Measurements from ENCODE around the gene GOLGA6L7.
"Not testable (repeated sequence)": the region's sequence is repeated elsewhere in the genome, so short reads cannot be mapped to it uniquely, and the experiment has no call there.

GOLGA6L7 gene

GRCh38 chr15:28848521-28848920 is at the start of gene GOLGA6L7:
Gene GOLGA6L7, minus strand, starts transcription at chr15:28848644. Its CDS starts 95 bp downstream, at chr15:28848549.
- not testable (repeated sequence) for FAIRE-seq

- no peak for FAIRE-seq
These were observed 49.6 kb upstream of the GOLGA6L7 start for GRCh38 chr15:28897861-28898585.

GRCh38 chr15:28896951-28897350 is 48.5 kb upstream of the GOLGA6L7 start:
- no peak for FAIRE-seq

GRCh38 chr15:28895566-28895965 is 47.1 kb upstream of the GOLGA6L7 start:
- no peak for FAIRE-seq

- no peak for FAIRE-seq
These were observed 46.7 kb upstream of the GOLGA6L7 start for GRCh38 chr15:28895146-28895545.

GRCh38 chr15:28894631-28895030 is 46.2 kb upstream of the GOLGA6L7 start:
- FAIRE-seq, result no peak

GRCh38 chr15:28892789-28893610 is 44.6 kb upstream of the GOLGA6L7 start:
- no peak for FAIRE-seq

- FAIRE-seq, result no peak
These were observed 43.1 kb upstream of the GOLGA6L7 start for GRCh38 chr15:28891588-28891987.

- FAIRE-seq, result no peak
These were observed 42.5 kb upstream of the GOLGA6L7 start for GRCh38 chr15:28890711-28891495.

- not testable (repeated sequence) for FAIRE-seq
These were observed 41.8 kb upstream of the GOLGA6L7 start for GRCh38 chr15:28890291-28890690.

- not testable (repeated sequence) for FAIRE-seq
These were observed 41.4 kb upstream of the GOLGA6L7 start for GRCh38 chr15:28889871-28890270.

GRCh38 chr15:28889346-28889745 is 40.9 kb upstream of the GOLGA6L7 start:
- FAIRE-seq, result no peak

- no peak for FAIRE-seq
These were observed 40.5 kb upstream of the GOLGA6L7 start for GRCh38 chr15:28888900-28889299.

- FAIRE-seq, result no peak
These were observed 40.0 kb upstream of the GOLGA6L7 start for GRCh38 chr15:28888302-28888894.

GRCh38 chr15:28887339-28888174 is 39.1 kb upstream of the GOLGA6L7 start:
- no peak for FAIRE-seq

GRCh38 chr15:28886431-28887338 is 38.2 kb upstream of the GOLGA6L7 start:
- FAIRE-seq, result no peak

GRCh38 chr15:28885630-28886430 is 37.4 kb upstream of the GOLGA6L7 start, which contains the start of gene APBA2:
Gene APBA2, plus strand, starts transcription at chr15:28885974. Its CDS starts 167,911 bp downstream, at chr15:29053885.
- no peak for FAIRE-seq

- no peak for FAIRE-seq
These were observed 36.7 kb upstream of the GOLGA6L7 start for GRCh38 chr15:28885128-28885629.

All from colon (tissue), 2 donors.